Right lung (tissue), 10 donors: ENCODE results near the gene KBTBD2. TPM values are rescaled to one million over a fixed set of nuclear protein-coding genes. Genes with fewer than 3 reads are reported as not detected.
"Not testable (repeated sequence)": the region's sequence is repeated elsewhere in the genome, so short reads cannot be mapped to it uniquely, and the experiment has no call there.

Experiments
- DNase-seq, 2 donors: peaks; one replicate each; pipeline ENCODE4 v3.0.0-alpha.2; 2013
- long read RNA-seq, 8 donors: transcript quantifications; one replicate each; lab custom pipeline, GENCODE V29; 2026
- polyA plus RNA-seq, 5 donors: library from polyadenylated mRNA; unstranded; fragments of 120-200 nt; gene quantifications; one replicate each; pipeline versions ENCODE4 v1.2.1 to v1.2.3, GENCODE V29; 2013; ENCODE audit warnings: inconsistent platforms in 1 of 5, low replicate concordance in 1 of 5; ENCODE audit not compliant: insufficient read length in 5 of 5, insufficient read depth in 1 of 5

KBTBD2 gene
- polyA plus RNA-seq = 10 to 100 TPM; 48.2 to 70.5 (median 65.9) TPM
- long read RNA-seq, donor 1, transcript KBTBD2-201 (4 exons, 3,745 nt) = major isoform, 24 of 41 reads
- long read RNA-seq, donor 1, partial matches to known transcripts = 16 of 41 reads
- long read RNA-seq, donor 1, other reads (novel, unspliced or antisense) = 0 of 41 reads
- long read RNA-seq, donor 2, transcript KBTBD2-201 (4 exons, 3,745 nt) = major isoform, 13 of 13 reads
- long read RNA-seq, donor 2, partial matches to known transcripts = 0 of 13 reads
- long read RNA-seq, donor 2, other reads (novel, unspliced or antisense) = 0 of 13 reads
- long read RNA-seq, donor 3, transcript KBTBD2-201 (4 exons, 3,745 nt) = major isoform, 13 of 13 reads
- long read RNA-seq, donor 3, partial matches to known transcripts = 0 of 13 reads
- long read RNA-seq, donor 3, other reads (novel, unspliced or antisense) = 0 of 13 reads
- long read RNA-seq, donor 4, transcript KBTBD2-201 (4 exons, 3,745 nt) = major isoform, 7 of 7 reads
- long read RNA-seq, donor 4, partial matches to known transcripts = 0 of 7 reads
- long read RNA-seq, donor 4, other reads (novel, unspliced or antisense) = 0 of 7 reads
- long read RNA-seq, donor 5, transcript KBTBD2-201 (4 exons, 3,745 nt) = major isoform, 13 of 20 reads
- long read RNA-seq, donor 5, partial matches to known transcripts = 7 of 20 reads
- long read RNA-seq, donor 5, other reads (novel, unspliced or antisense) = 0 of 20 reads
- long read RNA-seq, donor 6, transcript KBTBD2-201 (4 exons, 3,745 nt) = major isoform, 12 of 12 reads
- long read RNA-seq, donor 6, partial matches to known transcripts = 0 of 12 reads
- long read RNA-seq, donor 6, other reads (novel, unspliced or antisense) = 0 of 12 reads
- long read RNA-seq, donor 7, transcript KBTBD2-201 (4 exons, 3,745 nt) = major isoform, 13 of 13 reads
- long read RNA-seq, donor 7, partial matches to known transcripts = 0 of 13 reads
- long read RNA-seq, donor 7, other reads (novel, unspliced or antisense) = 0 of 13 reads
- long read RNA-seq, donor 8, transcript KBTBD2-201 (4 exons, 3,745 nt) = major isoform, 7 of 7 reads
- long read RNA-seq, donor 8, partial matches to known transcripts = 0 of 7 reads
- long read RNA-seq, donor 8, other reads (novel, unspliced or antisense) = 0 of 7 reads

- DNase-seq = peak; percentile 85 to 89
Observed at GRCh38 chr7:32891043-32891799, at the start of gene KBTBD2. TSS of gene KBTBD2 (minus strand) at chr7:32891760. CDS start at chr7:32879604, 12,156 bp downstream.

GRCh38 chr7:32941181-32941580 lies 49.6 kb upstream of the KBTBD2 start:
- DNase-seq = no peak

GRCh38 chr7:32937344-32938174 lies 46.0 kb upstream of the KBTBD2 start:
- DNase-seq = peak; percentile 43 to 45

- no peak for DNase-seq
Observed at GRCh38 chr7:32936689-32937088, 45.1 kb upstream of the KBTBD2 start.

- DNase-seq = no peak
Observed at GRCh38 chr7:32935558-32935957, 44.0 kb upstream of the KBTBD2 start.

- DNase-seq = no peak
Observed at GRCh38 chr7:32930378-32930777, 38.8 kb upstream of the KBTBD2 start.

- no peak for DNase-seq
Observed at GRCh38 chr7:32929430-32930143, 38.0 kb upstream of the KBTBD2 start.

- DNase-seq = no peak
Observed at GRCh38 chr7:32928785-32929298, 37.3 kb upstream of the KBTBD2 start.

GRCh38 chr7:32921896-32922295 lies 30.3 kb upstream of the KBTBD2 start:
- DNase-seq = no peak

- not testable (repeated sequence) for DNase-seq
Observed at GRCh38 chr7:32916994-32917393, 25.4 kb upstream of the KBTBD2 start.

- DNase-seq = no peak
Observed at GRCh38 chr7:32916006-32916405, 24.4 kb upstream of the KBTBD2 start.

- no peak for DNase-seq
Observed at GRCh38 chr7:32915041-32915536, 23.5 kb upstream of the KBTBD2 start.

GRCh38 chr7:32914184-32914583 lies 22.6 kb upstream of the KBTBD2 start:
- DNase-seq = no peak

- no peak for DNase-seq
Observed at GRCh38 chr7:32910195-32910594, 18.6 kb upstream of the KBTBD2 start.

- DNase-seq = peak; percentile 58 to 78
Observed at GRCh38 chr7:32905175-32905662, 13.7 kb upstream of the KBTBD2 start.

GRCh38 chr7:32901629-32902028 lies 10.1 kb upstream of the KBTBD2 start:
- no peak for DNase-seq

GRCh38 chr7:32900433-32900995 lies 9.0 kb upstream of the KBTBD2 start:
- DNase-seq = no peak

- DNase-seq = not testable (repeated sequence)
Observed at GRCh38 chr7:32897376-32897775, 5.8 kb upstream of the KBTBD2 start.
